ENCODE results near the gene RBM3. TPM values are rescaled to one million over a fixed set of nuclear protein-coding genes. Genes with fewer than 3 reads are reported as not detected.
"Not testable (repeated sequence)": the region's sequence is repeated elsewhere in the genome, so short reads cannot be mapped to it uniquely, and the experiment has no call there.

Gene RBM3
- total RNA-seq (100 to 1,000 TPM; 204 to 209 TPM), polyA plus RNA-seq (100 to 1,000 TPM; 206 to 235 (median 235) TPM), total RNA-seq (272 to 560 (median 392) reads per million in 6 experiments)

- H3K4me3 Mint-ChIP-seq, result peak within 1 kb of the TSS; percentile 95 to 99 (median 98)
- H3K27ac Mint-ChIP-seq, result peak within 1 kb of the TSS; percentile 98 to 100 (median 100)
- H3K4me1 Mint-ChIP-seq, result peaks cover 4 to 31% (median 23%) of the 10 kb centered on the region in 4 donors
- H3K36me3 Mint-ChIP-seq, result peaks cover 0 to 41% (median 3%) of the 10 kb centered on the region in 3 donors
- H3K27me3 Mint-ChIP-seq, result no peaks in the 10 kb centered on the region
- POLR2A ChIA-PET, result interaction anchor here (0.8 to 2.2 kb wide), 24 partner anchors 9 to 492 kb away, joined by 3 to 44 read pairs (median 4); partner anchors contain the start of genes EBP, GRIPAP1, HDAC6 and OTUD5
- DNase-seq (peak; percentile 80 to 97 (median 92)), ATAC-seq (peak; percentile 95)
- H3K9me3 Mint-ChIP-seq, result peaks cover 0 to 4% (median 0%) of the 10 kb centered on the region in 9 donors
These were observed at the start of gene RBM3 for GRCh38 chrX:48574270-48575266. TSS of gene RBM3 (plus strand) at chrX:48574484. CDS start at chrX:48575181, 697 bp downstream.

DNA sequence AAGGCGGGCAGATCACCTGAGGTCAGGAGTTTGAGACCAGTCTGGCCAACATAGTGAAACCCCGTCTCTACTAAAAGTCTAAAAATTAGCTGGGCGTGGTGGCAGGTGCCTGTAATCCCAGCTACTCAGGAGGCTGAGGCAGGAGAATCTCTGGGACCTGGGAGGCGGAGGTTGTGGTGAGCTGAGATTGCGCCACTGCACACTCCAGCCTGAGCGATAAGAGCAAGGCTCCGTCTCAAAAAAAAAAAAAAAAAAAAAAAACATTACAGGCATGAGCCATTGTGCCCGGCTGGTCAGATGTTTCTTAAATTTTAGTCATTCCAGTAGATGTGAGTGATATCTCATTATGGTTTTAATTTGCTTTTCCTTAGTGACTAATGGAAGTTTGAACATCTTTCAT, 48.4 kb upstream of the RBM3 start:
- Mint-ChIP-seq H3K36me3 (peaks cover 0 to 39% (median 5%) of the 10 kb centered on the region in 3 donors), H3K4me1 (peaks cover 7 to 21% (median 15%) of the 10 kb centered on the region in 4 donors)
- H3K27ac Mint-ChIP-seq, H3K4me3 Mint-ChIP-seq, DNase-seq, ATAC-seq, H3K9me3 Mint-ChIP-seq, H3K27me3 Mint-ChIP-seq: not testable (repeated sequence)
- POLR2A ChIA-PET, result interaction anchor here (1.2 kb wide), 1 partner anchor 13 kb away, joined by 3 read pairs; the partner anchor contains the start of gene TBC1D25

DNA sequence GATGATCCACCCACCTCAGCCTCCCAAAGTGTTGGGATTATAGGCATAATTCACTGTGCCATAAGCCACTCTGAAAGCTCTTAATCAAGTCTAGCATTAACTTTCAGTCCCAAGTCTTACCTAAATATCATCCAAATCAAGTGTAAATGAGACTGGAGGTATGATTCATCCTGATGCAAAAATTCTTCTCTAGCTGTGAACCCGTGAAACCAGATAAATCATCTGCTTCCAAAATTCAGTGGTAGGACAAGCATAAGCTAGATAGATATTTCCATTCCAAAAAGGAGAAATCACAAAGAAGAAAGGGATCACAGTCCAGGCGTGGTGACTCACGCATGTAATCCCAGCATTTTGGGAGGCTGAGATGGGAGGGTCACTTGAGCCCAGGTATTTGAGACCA, 43.5 kb upstream of the RBM3 start:
- Mint-ChIP-seq H3K36me3 (peaks cover 0 to 32% (median 5%) of the 10 kb centered on the region in 3 donors), H3K27me3 (no peaks in the 10 kb centered on the region), H3K27ac (no peak overlapping the region), H3K4me1 (peaks cover 0 to 15% (median 11%) of the 10 kb centered on the region in 4 donors), H3K4me3 (no peak overlapping the region), H3K9me3 (no peaks in the 10 kb centered on the region)
- ATAC-seq, result no peak
- DNase-seq, result no peak
- POLR2A ChIA-PET, result no interaction called here

DNA sequence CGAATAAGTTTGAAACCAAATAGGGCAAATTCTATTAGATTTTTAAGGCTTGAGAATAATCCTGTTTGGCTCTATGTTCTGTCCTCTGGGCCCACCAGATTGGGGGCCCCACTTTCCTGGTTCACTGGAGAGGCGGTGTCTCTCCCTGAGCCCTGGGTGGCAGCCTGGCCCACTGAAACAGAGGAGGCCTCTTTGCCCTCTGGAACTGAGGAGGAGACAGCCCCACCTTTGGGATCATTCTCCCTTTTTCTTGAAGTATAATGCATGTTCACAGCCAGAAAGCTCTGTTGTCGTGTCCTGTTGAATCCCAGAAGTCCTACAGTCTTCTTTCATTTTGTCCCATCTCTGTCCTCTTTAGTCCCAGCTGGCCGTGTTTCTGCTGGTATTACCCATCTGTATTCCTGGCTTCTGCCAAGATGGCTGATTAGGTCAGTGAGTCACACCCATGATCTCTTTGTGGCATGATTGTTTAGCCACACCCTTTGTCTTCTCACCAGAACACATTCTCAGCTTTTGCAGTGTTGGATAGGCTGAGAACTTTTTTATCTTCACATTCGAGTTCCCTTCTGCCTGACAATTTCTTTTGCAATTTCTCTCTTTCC, 42.8 kb upstream of the RBM3 start:
- ATAC-seq (no peak), DNase-seq (no peak)
- H3K9me3 Mint-ChIP-seq, result no peaks in the 10 kb centered on the region
- peaks cover 0 to 27% (median 3%) of the 10 kb centered on the region in 3 donors for H3K36me3 Mint-ChIP-seq
- no peaks in the 10 kb centered on the region for H3K27me3 Mint-ChIP-seq
- POLR2A ChIA-PET, result no interaction called here
- no peak overlapping the region for H3K4me3 Mint-ChIP-seq
- H3K4me1 Mint-ChIP-seq, result peaks cover 0 to 15% (median 10%) of the 10 kb centered on the region in 4 donors
- peak overlapping the region in 3 of 10 donors; percentile 41 to 86 (median 83) for H3K27ac Mint-ChIP-seq

DNA sequence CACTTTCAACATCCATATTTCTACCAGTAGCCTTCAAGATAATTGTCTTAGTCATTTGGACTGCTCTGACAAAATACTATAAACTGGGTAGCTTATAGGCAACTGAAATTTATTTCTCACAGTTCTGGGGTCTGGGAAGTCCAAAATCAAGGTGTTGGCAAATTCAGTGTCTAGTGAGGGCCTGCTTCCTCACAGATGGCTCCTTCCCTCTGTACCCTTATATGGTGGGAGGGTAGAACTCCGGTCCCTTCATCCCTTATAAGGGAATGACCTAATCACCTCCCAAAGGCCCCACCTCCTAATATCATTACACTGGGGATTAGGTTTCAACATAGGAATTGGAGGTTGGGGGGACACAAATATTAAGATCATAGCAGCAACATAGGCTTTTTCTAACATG, 42.1 kb upstream of the RBM3 start:
- DNase-seq (no peak), ATAC-seq (no peak)
- H3K36me3 Mint-ChIP-seq, result peaks cover 0 to 20% (median 0%) of the 10 kb centered on the region in 3 donors
- H3K4me1 Mint-ChIP-seq, result peaks cover 0 to 11% (median 7%) of the 10 kb centered on the region in 4 donors
- no peak overlapping the region for H3K4me3 Mint-ChIP-seq
- POLR2A ChIA-PET, result no interaction called here
- H3K9me3 Mint-ChIP-seq, result no peaks in the 10 kb centered on the region
- no peaks in the 10 kb centered on the region for H3K27me3 Mint-ChIP-seq
- peak overlapping the region in 5 of 10 donors; percentile 37 to 86 (median 41) for H3K27ac Mint-ChIP-seq

DNA sequence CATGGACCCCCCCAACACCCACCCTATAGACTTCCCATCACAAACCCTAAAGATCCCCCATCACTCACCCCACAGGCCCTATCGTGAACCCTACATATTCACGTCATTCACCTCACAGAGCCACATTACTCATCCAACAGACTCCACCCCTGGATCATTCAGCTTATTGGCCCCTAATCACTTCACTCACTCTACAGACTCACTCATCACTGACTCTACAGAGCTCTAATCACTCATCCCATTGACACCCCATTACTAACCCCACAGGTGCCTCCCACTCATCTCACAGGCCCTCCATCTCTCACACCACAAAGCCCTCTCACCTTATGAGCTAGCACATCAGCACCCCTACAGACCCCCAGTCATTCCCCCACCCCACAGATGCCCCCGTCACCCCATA, 41.1 kb upstream of the RBM3 start:
- H3K36me3 Mint-ChIP-seq, result peaks cover 0 to 10% (median 0%) of the 10 kb centered on the region in 3 donors
- H3K9me3 Mint-ChIP-seq, result no peaks in the 10 kb centered on the region
- no peak for ATAC-seq
- no peak overlapping the region for H3K27ac Mint-ChIP-seq
- no peak overlapping the region for H3K4me3 Mint-ChIP-seq
- H3K27me3 Mint-ChIP-seq, result no peaks in the 10 kb centered on the region
- DNase-seq, result no peak
- POLR2A ChIA-PET, result no interaction called here
- H3K4me1 Mint-ChIP-seq, result peaks cover 0 to 11% (median 7%) of the 10 kb centered on the region in 4 donors

DNA sequence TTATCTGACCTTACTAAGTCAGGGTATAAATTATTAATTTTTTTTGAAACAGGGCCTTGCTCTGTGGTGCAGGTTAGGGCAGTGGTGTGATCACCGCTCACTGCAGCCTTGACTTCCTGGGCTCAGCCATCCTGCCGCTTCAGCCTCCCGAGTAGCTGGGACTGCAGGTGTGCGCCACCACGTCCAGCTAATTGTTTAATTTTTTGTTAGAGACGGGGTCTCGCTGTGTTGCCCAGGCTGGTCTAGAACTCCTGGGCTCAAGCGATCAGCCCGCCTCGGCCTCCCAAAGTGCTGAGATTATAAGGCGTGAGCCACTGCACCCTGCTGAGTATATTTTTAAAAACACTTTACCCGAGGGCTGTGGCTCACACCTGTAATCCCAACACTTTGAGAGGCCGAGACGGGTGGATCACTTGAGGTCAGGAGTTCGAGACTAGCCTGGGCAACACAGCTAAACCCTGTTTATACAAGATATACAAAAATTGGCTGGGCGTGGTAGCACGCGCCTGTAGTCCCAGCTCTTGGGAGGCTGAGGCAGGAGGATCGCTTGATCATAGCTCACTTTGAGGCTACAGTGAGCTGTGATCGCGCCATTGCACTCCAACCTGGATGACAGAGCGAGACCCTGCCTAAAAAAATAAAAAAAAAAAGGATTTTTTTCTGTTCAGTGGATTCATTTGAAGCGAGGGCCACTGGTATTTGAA, 35.5 kb upstream of the RBM3 start:
- Mint-ChIP-seq H3K27me3 (no peaks in the 10 kb centered on the region), H3K27ac (peak overlapping the region in 9 of 10 donors; percentile 66 to 99 (median 97)), H3K4me3 (peak overlapping the region; percentile 84 to 96 (median 87)), H3K9me3 (no peaks in the 10 kb centered on the region), H3K36me3 (peaks cover 0 to 17% (median 0%) of the 10 kb centered on the region in 3 donors), H3K4me1 (peaks cover 15 to 23% (median 19%) of the 10 kb centered on the region in 4 donors)
- POLR2A ChIA-PET, result interaction anchor here (0.5 to 2.6 kb wide), 12 partner anchors 13 to 263 kb away, joined by 3 to 44 read pairs (median 4); partner anchors contain the start of genes EBP, FTSJ1, HDAC6 and RBM3
- DNase-seq, result no peak
- ATAC-seq, result no peak

GRCh38 chrX:48539345-48540027, 34.8 kb upstream of the RBM3 start, which contains the start of gene TBC1D25:
TSS of gene TBC1D25 (plus strand) at chrX:48539714. CDS start at chrX:48539798, 84 bp downstream.
- Mint-ChIP-seq H3K9me3 (no peaks in the 10 kb centered on the region), H3K27me3 (no peaks in the 10 kb centered on the region), H3K36me3 (peaks cover 0 to 23% (median 0%) of the 10 kb centered on the region in 3 donors), H3K4me1 (peaks cover 12 to 23% (median 20%) of the 10 kb centered on the region in 4 donors), H3K27ac (peak within 1 kb of the TSS; percentile 66 to 99 (median 96)), H3K4me3 (peak within 1 kb of the TSS; percentile 84 to 96 (median 87))
- peak; percentile 87 to 88 for ATAC-seq
- POLR2A ChIA-PET, result interaction anchor here (0.5 to 2.6 kb wide), 19 partner anchors 11 to 461 kb away, joined by 3 to 44 read pairs (median 4); partner anchors contain the start of genes EBP, FTSJ1, HDAC6 and OTUD5
- peak; percentile 80 to 99 (median 96) for DNase-seq

DNA sequence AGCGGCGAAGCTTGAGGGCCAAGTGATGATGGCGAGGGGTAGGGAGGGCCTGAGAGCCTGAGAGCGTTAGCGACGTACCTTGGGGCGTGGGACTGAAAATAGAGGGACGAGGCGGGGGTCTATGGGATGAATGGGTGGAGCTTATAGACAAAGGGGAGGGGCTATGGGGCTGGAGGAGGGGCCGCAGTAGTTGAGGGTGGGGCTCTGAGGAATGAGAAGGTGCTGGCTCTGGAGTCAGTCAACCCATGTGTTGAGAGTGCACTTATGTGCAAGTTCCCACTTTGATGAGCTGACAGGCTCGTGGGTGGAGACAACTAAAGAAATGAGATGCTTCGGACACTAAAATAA, 34.3 kb upstream of the RBM3 start:
- DNase-seq (peak; percentile 29 to 72 (median 62)), ATAC-seq (peak; percentile 40 to 48)
- POLR2A ChIA-PET, result interaction anchor here (0.6 to 2.6 kb wide), 14 partner anchors 10 to 461 kb away, joined by 3 to 44 read pairs (median 4); partner anchors contain the start of genes EBP, HDAC6, OTUD5 and RBM3
- H3K27ac Mint-ChIP-seq, result peak overlapping the region; percentile 66 to 99 (median 96)
- peak overlapping the region; percentile 84 to 96 (median 87) for H3K4me3 Mint-ChIP-seq
- H3K9me3 Mint-ChIP-seq, result no peaks in the 10 kb centered on the region
- peaks cover 0 to 28% (median 0%) of the 10 kb centered on the region in 3 donors for H3K36me3 Mint-ChIP-seq
- no peaks in the 10 kb centered on the region for H3K27me3 Mint-ChIP-seq
- peaks cover 9 to 23% (median 20%) of the 10 kb centered on the region in 4 donors for H3K4me1 Mint-ChIP-seq

DNA sequence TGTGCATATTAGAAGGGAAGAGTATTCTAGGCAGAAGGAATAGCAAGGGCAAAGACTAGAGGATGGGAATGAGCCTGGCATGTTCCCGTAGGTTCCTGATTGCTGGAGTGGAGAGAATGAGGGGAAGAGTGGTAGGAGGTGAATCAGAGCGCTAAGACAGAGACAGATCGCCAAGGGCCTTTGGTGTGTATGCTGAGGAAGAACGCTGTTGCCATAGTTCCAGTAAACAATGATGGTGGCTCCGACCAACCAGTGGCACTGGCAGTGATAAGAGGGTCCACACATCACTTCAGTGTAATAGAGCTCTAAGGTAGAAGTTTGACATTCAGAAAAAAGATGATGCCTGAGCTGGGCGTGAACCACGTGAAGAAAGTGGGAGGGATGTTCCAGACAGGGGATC, 33.8 kb upstream of the RBM3 start:
- Mint-ChIP-seq H3K9me3 (no peaks in the 10 kb centered on the region), H3K27me3 (no peaks in the 10 kb centered on the region), H3K4me1 (peaks cover 11 to 22% (median 20%) of the 10 kb centered on the region in 4 donors), H3K27ac (peak overlapping the region; percentile 66 to 99 (median 96)), H3K36me3 (peaks cover 0 to 31% (median 0%) of the 10 kb centered on the region in 3 donors), H3K4me3 (peak overlapping the region; percentile 84 to 96 (median 87))
- ATAC-seq (no peak), DNase-seq (peak in 3 of 10 donors; percentile 2 to 20 (median 6))
- POLR2A ChIA-PET, result interaction anchor here (0.6 to 2.6 kb wide), 12 partner anchors 10 to 418 kb away, joined by 3 to 44 read pairs (median 4); partner anchors contain the start of genes HDAC6, OTUD5 and RBM3

Data from naive thymus-derived CD8-positive, alpha-beta T cell (primary cell).